NCI-H69 (cell line): ENCODE data around the gene RNF38.
"Not testable (repeated sequence)": the region's sequence is repeated elsewhere in the genome, so short reads cannot be mapped to it uniquely, and the experiment has no call there.

ENCODE experiments used
- DNase-seq: peaks from one replicate; lab custom pipeline; 2025; lab: John Stamatoyannopoulos, UW

The RNF38 gene

GRCh38 chr9:36407122-36407723 is 7.2 kb upstream of the RNF38 start:
- DNase-seq, result peak; percentile 81

DNA sequence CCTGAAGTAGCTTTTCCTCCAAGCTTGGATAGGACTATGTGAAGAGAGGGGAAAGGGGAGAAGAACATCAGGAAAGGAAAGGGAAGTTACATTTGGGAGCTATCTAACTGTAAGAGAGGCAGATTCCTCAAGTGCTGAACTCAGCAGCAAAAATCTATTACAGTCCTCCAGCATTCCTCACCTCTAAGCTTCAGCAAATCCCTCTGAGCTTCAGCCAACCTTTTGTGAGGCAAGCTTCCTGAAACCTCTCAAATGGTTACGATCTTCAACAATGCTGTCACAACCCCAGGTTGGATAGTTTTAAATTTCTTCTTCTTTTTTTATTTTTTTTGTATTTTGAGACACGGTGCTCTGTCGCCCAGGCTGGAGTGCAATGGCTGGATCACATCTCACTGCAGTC is 2.5 kb upstream of the RNF38 start:
- DNase-seq, result no peak

- no peak for DNase-seq
Observed at GRCh38 chr9:36401897-36402480, 1.9 kb upstream of the RNF38 start.

- DNase-seq, result no peak
Observed at GRCh38 chr9:36401164-36401740, 1.2 kb upstream of the RNF38 start.

DNA sequence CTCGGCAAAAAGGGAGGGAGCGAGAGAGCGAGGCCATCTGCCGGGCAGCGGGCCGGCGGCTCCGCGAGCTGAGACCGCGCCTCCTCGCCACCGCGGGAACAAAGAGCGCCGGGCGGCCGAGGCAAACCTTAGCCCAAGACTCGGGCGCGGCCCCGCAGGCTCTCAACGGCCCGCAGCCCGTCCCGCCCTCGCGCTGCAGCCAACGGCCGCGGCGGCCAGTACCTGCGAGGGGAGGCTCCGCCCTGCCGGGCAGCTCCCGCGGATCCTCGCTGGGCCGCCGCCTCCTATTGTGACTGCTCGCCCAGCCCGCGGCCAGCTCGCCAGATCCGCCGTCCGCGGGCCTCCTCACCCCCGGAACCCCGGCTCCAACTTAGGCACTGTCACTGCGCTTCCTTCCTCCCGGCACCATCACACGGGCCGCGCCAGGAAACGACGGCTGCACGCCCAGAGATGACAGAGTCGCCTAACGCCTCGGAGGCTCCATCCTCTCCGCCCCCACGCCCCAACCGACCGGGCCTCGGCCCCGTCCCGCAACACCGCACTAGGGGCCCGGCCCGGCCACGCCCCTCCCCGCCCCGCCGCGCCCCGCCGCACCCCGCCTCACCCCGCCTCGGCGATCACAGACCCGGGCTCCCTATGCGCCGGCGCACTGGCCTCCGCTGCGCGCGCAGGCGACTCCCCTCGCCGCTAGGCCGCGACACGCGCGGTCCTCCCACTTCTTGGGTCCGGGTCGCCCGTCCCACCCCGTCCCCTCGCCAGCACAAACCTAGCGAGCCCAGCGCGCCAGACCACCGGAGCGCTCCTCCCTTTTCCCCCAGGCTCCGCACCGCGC is 479 bp upstream of the RNF38 start:
- DNase-seq, result peak; percentile 96

DNA sequence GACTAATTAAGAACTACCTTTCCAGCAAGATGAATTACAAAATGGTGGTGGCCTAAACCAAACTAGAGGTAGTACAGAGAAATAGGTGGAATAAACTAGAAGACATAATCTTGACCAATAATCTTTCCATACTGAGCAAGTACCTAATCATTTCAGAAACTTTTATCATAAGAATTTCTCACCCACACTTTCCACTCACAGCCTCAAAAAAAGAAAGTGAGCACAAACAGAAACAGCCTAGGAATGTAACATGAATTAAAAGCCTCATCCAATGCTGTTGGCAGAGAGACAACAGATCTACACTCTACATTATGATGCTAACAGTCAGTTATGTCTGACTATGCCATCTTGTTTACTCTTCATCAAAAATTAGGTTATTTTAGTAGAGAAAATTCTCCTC is 1.3 kb downstream of the RNF38 start:
- no peak for DNase-seq

DNA sequence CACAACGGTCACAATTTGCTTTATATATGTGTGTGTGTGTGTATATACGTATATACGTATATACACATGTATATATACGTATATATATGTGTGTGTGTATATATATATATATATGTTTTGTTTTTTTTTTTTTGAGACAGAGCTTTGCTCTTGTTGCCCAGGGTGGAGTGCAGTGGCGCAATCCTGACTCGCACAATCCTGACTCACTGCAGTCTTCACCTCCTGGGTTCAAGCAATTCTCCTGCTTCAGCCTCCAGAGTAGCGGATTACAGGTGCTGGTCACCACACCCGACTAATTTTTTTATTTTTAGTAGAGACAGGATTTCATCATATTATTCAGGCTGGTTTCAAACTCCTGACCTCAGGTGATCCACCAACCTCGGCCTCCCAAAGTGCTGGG is 3.1 kb downstream of the RNF38 start:
- no peak for DNase-seq

DNA sequence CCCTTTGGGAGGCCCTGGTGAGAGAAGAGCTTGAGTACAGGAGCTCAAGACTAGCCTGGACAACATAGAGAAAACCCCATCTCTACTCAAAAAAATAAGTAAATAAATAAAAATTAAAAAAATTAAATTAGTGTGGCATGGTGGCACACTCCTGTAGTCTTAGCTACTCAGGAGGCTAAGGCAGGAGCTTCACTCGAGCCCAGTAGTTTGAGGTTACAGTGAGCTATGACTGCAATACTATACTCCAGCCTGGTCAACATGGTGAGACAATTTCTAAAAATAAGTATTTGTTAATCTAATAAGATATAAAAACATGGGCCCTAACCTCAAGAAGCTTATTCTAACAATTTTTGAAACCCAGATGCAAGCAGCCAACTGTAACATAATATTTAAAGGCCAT is 7.6 kb downstream of the RNF38 start:
- no peak for DNase-seq

DNA sequence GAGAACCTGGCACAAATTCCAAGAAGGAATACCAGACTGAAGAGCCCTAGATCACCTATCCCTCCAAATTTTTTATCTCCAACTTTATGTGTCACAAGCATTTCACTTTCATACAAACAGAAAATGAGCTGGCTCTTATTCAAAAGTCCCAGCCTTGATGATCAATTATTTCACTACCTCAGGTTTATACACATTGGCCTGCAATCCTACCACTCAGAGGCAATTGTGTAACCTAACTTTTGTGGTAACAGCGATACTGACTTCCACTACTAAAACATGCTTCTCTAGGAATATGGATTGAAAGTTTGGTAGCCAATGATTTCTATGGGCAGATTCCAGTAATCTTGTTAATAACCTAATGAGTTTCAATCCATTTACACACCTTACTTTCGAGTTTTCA is 10.5 kb downstream of the RNF38 start:
- DNase-seq, result no peak

- not testable (repeated sequence) for DNase-seq
Observed at GRCh38 chr9:36386396-36386965, 13.6 kb downstream of the RNF38 start.

GRCh38 chr9:36382484-36382883 is 17.6 kb downstream of the RNF38 start:
- no peak for DNase-seq

- peak; percentile 38 for DNase-seq
Observed at GRCh38 chr9:36364577-36364976, 35.5 kb downstream of the RNF38 start.

DNA sequence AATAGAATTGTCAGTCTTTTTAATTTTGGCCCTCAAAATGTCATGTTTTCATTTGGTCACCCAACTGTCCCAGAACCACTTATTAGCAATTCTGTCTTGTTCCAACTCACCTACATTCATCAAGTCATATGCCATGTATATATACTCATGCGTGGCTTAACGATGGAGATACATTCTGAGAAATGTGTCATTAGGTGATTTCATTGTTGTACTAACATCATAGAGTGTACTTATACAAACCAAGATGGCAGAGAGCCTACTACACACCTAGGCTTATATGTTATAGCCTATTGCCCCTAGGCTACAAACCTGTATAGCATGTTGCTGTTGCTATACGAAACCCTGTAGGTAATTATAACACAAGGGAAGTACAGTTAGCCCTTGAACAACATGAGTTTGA is 36.6 kb downstream of the RNF38 start:
- DNase-seq, result no peak

DNA sequence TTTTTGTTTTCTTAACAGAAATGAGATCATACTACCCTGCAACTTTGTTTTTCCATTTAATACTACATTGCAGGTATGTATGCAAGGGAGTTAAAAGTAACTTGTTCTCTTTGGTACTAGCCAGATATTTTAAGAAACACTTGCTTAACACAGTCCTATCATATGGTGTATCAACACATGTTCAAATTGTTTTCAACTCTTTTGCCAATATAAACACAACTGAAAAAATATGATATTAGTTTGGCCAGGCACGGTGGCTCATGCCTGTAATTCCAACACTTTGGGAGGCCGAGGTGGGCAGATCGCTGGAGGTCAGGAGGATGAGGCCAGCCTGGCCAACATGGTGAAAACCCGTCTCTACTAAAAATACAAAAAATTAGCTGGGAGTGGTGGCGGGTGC is 41.6 kb downstream of the RNF38 start:
- DNase-seq, result no peak

- no peak for DNase-seq
Observed at GRCh38 chr9:36357639-36358038, 42.4 kb downstream of the RNF38 start.

DNA sequence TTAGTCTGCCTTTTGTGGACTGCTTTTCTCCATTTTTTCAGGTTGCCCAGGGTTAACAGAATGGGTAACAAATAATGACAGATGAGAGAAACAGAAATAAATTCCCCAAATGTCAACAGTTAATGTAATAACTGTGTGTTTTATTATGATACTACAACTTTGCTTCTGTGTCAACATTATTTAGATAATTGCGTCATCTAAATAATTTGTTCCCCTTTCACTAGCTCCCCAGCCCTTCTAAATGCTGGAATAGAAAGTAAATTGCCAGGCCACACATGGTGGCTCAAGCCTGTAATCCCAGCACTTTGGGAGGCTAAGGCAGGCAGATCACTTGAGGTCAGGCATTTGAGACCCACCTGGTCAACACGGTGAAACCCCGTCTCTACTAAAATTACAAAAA is 53.5 kb downstream of the RNF38 start:
- DNase-seq, result peak; percentile 90

- DNase-seq, result peak; percentile 20
Observed at GRCh38 chr9:36345103-36345846, 54.8 kb downstream of the RNF38 start.

DNA sequence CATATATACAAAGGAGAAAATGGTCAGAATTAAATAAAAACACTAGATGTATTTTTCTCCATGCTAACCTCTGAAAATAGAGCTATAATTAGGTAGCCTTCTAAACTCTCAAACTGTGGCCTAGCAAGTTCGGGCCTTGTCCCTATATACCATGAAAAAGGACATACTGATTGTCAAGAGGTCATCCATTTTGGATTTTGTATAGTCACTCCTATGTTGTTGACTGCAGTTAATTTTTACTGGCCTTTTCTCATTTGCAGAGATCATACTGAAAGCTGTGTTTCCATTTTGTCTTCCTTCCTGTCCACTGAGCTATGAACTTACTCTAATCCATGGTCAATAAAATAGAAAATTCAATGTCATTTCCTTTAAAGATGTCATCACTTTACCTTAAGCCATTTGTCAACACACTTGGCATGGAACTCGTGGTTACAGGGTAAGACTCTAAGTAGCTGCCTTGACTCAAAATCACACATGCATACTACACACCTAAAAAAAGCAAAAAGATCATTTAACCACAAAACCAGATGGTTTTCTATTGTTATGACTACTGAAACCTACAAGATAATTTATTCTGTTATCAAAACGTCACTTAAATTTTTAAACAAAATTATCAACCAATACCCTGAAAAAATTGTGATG is 58.0 kb downstream of the RNF38 start:
- DNase-seq, result no peak

DNA sequence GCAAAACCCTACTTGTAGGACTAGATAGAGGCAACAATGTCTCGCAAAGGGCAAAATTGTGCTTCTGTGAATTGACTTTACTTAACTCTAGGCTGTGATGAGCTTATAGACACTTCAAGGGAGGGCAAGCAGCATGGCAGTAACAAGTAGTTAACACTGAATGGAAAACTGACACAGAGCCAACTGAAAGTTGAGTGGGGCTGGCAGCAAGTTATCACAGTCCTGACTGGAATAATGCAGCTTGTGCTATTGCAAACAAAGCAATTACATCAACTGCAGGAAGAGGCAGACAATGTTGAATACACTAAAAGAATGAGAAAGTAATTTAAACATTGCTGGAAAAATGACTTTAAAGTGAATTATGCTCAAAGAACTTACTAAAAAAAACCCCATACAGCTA is 62.2 kb downstream of the RNF38 start:
- no peak for DNase-seq

GRCh38 chr9:36337002-36337401 is 63.1 kb downstream of the RNF38 start:
- DNase-seq, result no peak

- no peak for DNase-seq
Observed at GRCh38 chr9:36336131-36336907, 63.8 kb downstream of the RNF38 start.
